Left colon (tissue), 2 donors: ENCODE results near the gene DISP3. TPM values are rescaled to one million over a fixed set of nuclear protein-coding genes. Genes with fewer than 3 reads are reported as not detected.

Experiments
- ATAC-seq: fragments of 200-7000 bp; cut with Tn5 transposase; one replicate; pipeline ENCODE4 v1.9.1; 2020; ENCODE audit warnings: mild to moderate bottlenecking, moderate library complexity
- DNase-seq, 2 donors: peaks; one replicate each; pipeline ENCODE4 v3.0.0-alpha.2; 2020
- intact Hi-C, 2 donors: fragments of 100-400 bp; cut with DNase I in 1 of 2; cut with micrococcal nuclease in 1 of 2; formaldehyde crosslinking; loops; one replicate each; pipeline versions ENCODE4 v1.11.2 to v1.14.0; 2022; cut with DNase I, micrococcal nuclease
- long read RNA-seq: library from polyadenylated mRNA; unstranded; transcript quantifications from one replicate; pipeline ENCODE4 v2.0.0, GENCODE V29; 2021
- total RNA-seq, 2 donors: library from RNA; stranded (reverse); fragmentation: NEBNext Ultra II Directional; extraction: Animal tissue kit (Norgen Biotek cat#: 25700); gene quantifications; one replicate each; pipeline ENCODE4 v1.2.1, GENCODE V29; 2021
- donor health status: DM: no; HTN: no; CAD: no.
- donor health status: DM: yes; HTN: yes; CAD: no.

The DISP3 gene
- under 1 TPM; 0.18 to 0.31 TPM for total RNA-seq
- long read RNA-seq, partial matches to known transcripts = 1 of 1 reads
- long read RNA-seq, other reads (novel, unspliced or antisense) = 0 of 1 reads

DNA sequence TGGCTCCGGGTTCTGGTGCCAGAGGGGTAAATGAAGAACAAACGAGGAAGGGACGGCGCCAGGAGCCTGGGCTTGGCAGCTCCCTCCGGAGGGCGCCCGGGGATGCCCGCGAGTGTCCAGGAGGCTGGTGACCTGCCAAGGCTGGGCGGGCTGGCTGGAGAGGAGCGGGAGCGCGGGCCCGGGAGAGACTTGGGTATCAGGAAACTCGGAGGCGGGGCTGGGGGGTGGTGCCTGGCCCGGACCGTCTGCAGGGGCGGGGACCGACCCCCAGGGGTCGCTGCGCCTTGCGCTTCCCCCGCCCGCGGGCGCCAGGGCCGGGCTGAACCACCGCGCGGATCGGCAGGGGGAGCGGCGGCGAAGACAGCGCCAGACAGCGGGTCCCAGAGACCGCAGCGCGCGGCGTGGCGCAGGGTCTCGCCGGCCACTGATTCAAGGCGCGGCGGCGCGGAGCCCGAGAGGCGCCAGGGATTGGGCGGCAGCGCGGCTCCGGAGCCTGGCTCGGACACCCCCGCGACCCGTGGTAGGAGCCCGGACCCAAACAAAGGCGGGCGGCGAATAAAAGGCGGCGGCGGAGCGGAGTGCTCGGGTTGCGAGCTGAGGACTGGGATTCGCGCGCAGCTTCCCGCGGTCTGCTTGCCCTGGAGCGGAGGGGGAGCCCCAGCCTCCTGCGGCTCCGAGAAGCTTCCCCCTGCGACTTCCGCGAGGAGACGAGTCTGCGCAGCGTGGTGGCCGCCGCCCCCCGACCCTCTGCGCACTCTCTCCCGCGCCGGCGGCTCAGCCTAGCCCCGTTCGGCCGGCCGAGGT is at the start of gene DISP3:
Gene DISP3, plus strand, starts transcription at position 585 of the 804 bp plus-strand sequence. CDS start 21,838 bp downstream, outside the sequence.
- ATAC-seq (peak; percentile 93), DNase-seq (peak; percentile 38 to 65)
- intact Hi-C loops = no loop called here

DNA sequence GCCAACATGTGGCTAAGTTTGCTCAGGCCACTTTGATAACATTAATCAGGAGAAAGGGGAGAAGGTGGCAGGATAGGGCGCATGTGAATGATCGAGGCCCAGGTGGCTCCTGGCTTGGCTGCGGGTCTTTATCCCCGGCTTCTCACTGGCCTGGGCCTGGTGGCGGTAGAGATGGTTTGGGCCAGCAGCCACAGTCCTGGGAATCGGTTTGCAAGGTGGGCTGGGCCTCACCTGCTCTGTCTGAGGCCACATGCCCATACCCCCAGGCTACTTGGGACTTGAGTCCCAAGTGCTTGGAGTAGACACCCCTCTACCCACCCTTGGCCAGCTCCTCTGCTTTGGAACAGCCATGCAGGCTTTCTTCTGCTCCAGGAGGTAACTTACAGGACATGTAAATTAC is 49.7 kb upstream of the DISP3 start:
- no peak for DNase-seq
- ATAC-seq = no peak
- intact Hi-C loops = no loop called here

GRCh38 chr1:11429935-11430334 is 49.0 kb upstream of the DISP3 start:
- intact Hi-C loops = no loop called here
- no peak for DNase-seq
- no peak for ATAC-seq

GRCh38 chr1:11431941-11432507 is 46.9 kb upstream of the DISP3 start:
- intact Hi-C loops = no loop called here
- no peak for DNase-seq
- ATAC-seq = no peak

DNA sequence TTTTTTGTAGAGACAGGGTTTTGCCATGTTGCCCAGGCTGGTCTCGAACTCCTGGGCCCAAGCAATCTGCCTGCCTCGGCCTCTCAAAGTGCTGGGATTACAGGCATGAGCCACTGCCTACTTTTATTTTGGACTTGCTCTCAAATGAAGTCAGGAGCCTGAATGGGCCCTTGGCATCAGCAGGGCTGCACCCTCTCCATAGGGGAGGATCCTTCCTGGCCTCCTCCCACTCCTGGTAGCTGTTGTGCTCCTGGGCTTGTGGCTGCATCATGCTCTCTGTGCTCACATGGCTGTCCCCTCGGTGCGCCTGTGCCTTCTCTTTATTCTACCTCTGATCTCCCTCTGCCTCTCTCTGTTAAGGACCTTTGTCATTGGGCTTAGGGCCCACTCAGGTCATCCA is 46.4 kb upstream of the DISP3 start:
- intact Hi-C loops = no loop called here
- no peak for DNase-seq
- ATAC-seq = no peak

- intact Hi-C loops = no loop called here
- DNase-seq (no peak), ATAC-seq (no peak)
These were observed 44.5 kb upstream of the DISP3 start for GRCh38 chr1:11434501-11434900.

- intact Hi-C loops = no loop called here
- DNase-seq (no peak), ATAC-seq (no peak)
These were observed 44.0 kb upstream of the DISP3 start for GRCh38 chr1:11434926-11435325.

- ATAC-seq (no peak), DNase-seq (no peak)
- intact Hi-C loops = no loop called here
These were observed 40.0 kb upstream of the DISP3 start for GRCh38 chr1:11438996-11439395.

DNA sequence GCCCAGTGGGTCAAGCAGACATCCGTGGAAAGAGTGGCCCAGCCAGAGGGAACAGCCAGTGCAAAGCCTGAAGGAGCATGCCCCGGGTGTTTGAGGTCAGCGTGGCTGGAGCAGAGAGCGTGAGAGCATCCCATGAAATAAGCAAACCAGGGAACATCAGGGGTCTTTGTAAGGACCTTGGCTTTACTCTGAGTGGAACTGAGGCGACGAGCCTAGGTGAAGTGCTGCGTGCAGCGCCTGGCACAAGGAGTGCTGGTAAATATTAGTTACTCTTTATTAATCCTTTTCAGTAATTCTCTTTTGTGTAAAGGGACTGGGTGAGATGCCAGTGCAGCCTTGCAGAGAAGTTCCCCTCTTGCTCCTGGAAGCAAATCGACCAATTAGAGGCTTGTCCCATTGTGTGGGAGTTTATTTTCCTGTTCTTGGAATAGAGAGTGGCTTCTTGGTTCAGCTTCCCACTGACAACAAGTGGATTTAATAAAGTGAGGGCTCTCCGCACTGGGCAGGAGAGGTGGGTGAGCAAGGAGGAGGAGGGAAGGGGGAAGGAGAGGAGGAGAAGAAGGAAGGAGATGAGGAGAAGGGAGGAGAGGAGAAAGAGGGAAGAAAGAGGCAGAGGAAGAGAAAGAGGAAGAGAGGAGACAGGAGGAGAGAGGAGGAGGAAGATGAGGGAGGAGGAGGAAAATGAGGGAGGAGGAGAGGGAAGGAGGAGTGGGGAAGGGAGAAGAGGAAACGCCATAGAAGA is 37.6 kb upstream of the DISP3 start:
- ATAC-seq (no peak), DNase-seq (no peak)
- intact Hi-C loops = no loop called here

GRCh38 chr1:11443043-11443442 is 35.9 kb upstream of the DISP3 start:
- DNase-seq (no peak), ATAC-seq (no peak)
- intact Hi-C loops = no loop called here

- ATAC-seq = no peak
- DNase-seq = no peak
- intact Hi-C loops = no loop called here
These were observed 34.8 kb upstream of the DISP3 start for GRCh38 chr1:11443961-11444658.

GRCh38 chr1:11444907-11445306 is 34.0 kb upstream of the DISP3 start:
- ATAC-seq (no peak), DNase-seq (no peak)
- intact Hi-C loops = no loop called here

DNA sequence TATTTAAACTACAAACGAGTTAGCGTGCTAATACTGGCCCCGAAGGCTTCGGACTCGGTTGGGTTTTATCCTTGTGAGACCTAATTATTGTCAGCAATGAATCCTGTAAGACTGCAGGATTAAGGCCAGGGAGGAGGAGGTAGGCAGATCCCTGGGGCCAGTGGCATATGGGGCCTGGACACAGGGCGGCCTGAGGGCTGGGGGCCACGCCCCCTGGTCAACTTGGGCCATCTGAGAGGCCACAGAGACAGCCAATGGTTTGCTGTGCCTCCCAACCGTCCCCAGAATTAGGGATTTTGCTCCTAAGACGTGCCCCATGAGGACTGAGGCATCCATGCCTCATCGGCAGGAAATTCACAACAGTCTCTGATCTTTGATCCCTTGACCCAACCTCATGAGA is 31.1 kb upstream of the DISP3 start:
- DNase-seq (no peak), ATAC-seq (no peak)
- intact Hi-C loops = no loop called here

- no peak for DNase-seq
- ATAC-seq = no peak
- intact Hi-C loops = no loop called here
These were observed 30.4 kb upstream of the DISP3 start for GRCh38 chr1:11448373-11449099.

GRCh38 chr1:11449100-11449403 is 29.9 kb upstream of the DISP3 start:
- intact Hi-C loops = no loop called here
- ATAC-seq (no peak), DNase-seq (no peak)

DNA sequence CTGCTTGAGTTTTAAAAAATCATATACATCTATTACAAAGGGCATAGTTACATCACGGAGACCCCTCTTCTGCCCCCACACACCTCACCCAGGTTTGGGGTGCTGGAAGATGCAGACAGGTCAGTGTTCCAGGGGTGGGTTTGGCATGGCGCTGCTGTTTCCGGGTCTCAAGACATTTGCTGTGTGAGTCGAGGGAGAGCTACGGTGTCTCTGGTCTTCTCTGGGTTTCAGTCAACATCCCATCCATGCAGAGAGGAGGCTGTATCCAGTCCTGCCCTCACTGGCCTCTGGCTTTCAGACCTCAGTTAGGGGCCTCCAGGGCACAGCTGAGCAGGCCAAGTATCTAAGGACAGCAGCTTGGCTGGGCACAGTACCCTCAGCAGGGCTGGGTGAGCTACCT is 28.6 kb upstream of the DISP3 start:
- DNase-seq (no peak), ATAC-seq (no peak)
- intact Hi-C loops = no loop called here

- no peak for DNase-seq
These were observed 25.0 kb upstream of the DISP3 start for GRCh38 chr1:11453742-11454491.

DNA sequence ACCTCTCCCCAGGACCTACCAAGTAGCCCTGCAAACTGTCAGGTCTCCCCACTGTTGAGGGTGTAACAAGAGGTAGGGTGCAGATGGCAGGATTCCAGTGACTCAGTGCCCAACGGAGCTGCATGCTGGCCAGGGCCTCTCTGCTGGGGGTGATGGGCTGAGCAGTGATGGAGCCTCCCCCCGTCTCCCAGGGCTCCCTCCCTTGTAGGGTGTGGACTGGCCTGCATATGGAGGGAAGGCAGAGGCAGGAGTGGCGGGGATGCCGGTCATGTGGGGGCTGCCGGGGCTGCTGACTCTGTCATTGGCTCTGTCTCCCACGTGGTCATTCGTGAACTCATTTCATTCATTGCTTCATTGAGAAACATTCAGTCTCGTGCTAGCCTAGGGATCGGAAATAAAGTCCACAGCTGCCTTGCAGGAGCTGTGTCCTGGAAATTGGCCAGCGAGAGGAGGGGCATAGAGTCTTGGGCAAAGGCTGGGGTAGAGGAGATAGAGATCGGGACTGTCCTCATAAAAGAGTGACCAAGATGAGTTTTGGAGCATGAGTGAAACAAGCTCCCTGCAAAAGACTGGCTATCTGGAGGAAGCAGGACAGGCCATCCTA is 22.9 kb upstream of the DISP3 start:
- no peak for DNase-seq

More at GRCh38 chr1:11453742-11454491, 25.0 kb upstream of the DISP3 start:
- ATAC-seq = no peak
- intact Hi-C loops = no loop called here

More for the DNA sequence above, 22.9 kb upstream of the DISP3 start:
- intact Hi-C loops = no loop called here
- no peak for ATAC-seq
